HG03039 (cell line): Measurements from ENCODE around the gene IGFBPL1.
"Not testable (repeated sequence)": the region's sequence is repeated elsewhere in the genome, so short reads cannot be mapped to it uniquely, and the experiment has no call there.

Experiments used
- ATAC-seq: cut with Tn5 transposase; IDR thresholded peaks from one replicate; pipeline ENCODE4 v1.9.1; 2021; ENCODE audit warnings: mild to moderate bottlenecking, moderate library complexity; ENCODE audit not compliant: unreplicated experiment

The IGFBPL1 gene

GRCh38 chr9:38401994-38402393 lies 22.3 kb downstream of the IGFBPL1 start:
- ATAC-seq = no peak

- ATAC-seq = not testable (repeated sequence)
Observed at GRCh38 chr9:38399191-38399590, 25.1 kb downstream of the IGFBPL1 start.

- ATAC-seq = no peak
Observed at GRCh38 chr9:38396371-38396671, 27.9 kb downstream of the IGFBPL1 start.

- ATAC-seq = no peak
Observed at GRCh38 chr9:38395653-38396370, 28.4 kb downstream of the IGFBPL1 start.

GRCh38 chr9:38394416-38394815 lies 29.8 kb downstream of the IGFBPL1 start:
- ATAC-seq = no peak

GRCh38 chr9:38393128-38393796 lies 31.0 kb downstream of the IGFBPL1 start:
- no peak for ATAC-seq

GRCh38 chr9:38392235-38393127 lies 31.8 kb downstream of the IGFBPL1 start, which contains the start of gene ALDH1B1:
Gene ALDH1B1, plus strand, starts transcription at chr9:38392702. Its CDS starts 3,047 bp downstream, at chr9:38395749.
- peak; percentile 99 for ATAC-seq

GRCh38 chr9:38391278-38392118 lies 32.8 kb downstream of the IGFBPL1 start:
- ATAC-seq = no peak

- ATAC-seq = no peak
Observed at GRCh38 chr9:38390851-38391250, 33.4 kb downstream of the IGFBPL1 start.

- ATAC-seq = no peak
Observed at GRCh38 chr9:38390442-38390841, 33.8 kb downstream of the IGFBPL1 start.

- ATAC-seq = no peak
Observed at GRCh38 chr9:38389313-38389712, 34.9 kb downstream of the IGFBPL1 start.

GRCh38 chr9:38388283-38389223 lies 35.7 kb downstream of the IGFBPL1 start:
- ATAC-seq = no peak

GRCh38 chr9:38387751-38388150 lies 36.5 kb downstream of the IGFBPL1 start:
- no peak for ATAC-seq

- ATAC-seq = no peak
Observed at GRCh38 chr9:38387066-38387465, 37.2 kb downstream of the IGFBPL1 start.

- ATAC-seq = no peak
Observed at GRCh38 chr9:38386319-38386895, 37.8 kb downstream of the IGFBPL1 start.

GRCh38 chr9:38385896-38386295 lies 38.4 kb downstream of the IGFBPL1 start:
- ATAC-seq = no peak

GRCh38 chr9:38384990-38385848 lies 39.0 kb downstream of the IGFBPL1 start:
- no peak for ATAC-seq

GRCh38 chr9:38382141-38382540 lies 42.1 kb downstream of the IGFBPL1 start:
- no peak for ATAC-seq
